HepG2 (cell line): ENCODE measurements around the gene GADD45B. TPM values are rescaled to one million over a fixed set of nuclear protein-coding genes. Genes with fewer than 3 reads are reported as not detected.
A peak's percentile ranks its signal among the peaks of the same experiment; 100 is the strongest.

ENCODE experiments used
- ARID4A ChIP-seq: sonication (generic); formaldehyde crosslinking; IDR thresholded peaks from 2 replicates; pipeline ENCODE4 v1.5.0; 2020; ENCODE audit warnings: mild to moderate bottlenecking, missing genetic modification reagents, borderline replicate concordance
- ATF7-NPFF ChIP-seq: sonication (generic); formaldehyde crosslinking; IDR thresholded peaks from 2 replicates; pipeline ENCODE4 v1.8.1; 2023; ENCODE audit warnings: mild to moderate bottlenecking, low read depth, missing genetic modification reagents, moderate library complexity
- CEBPB ChIP-seq: IDR thresholded peaks from 2 replicates; pipeline ENCODE4 v1.6.1; 2011; ENCODE audit warnings: low read depth, low read length, improper control_type of control experiment, borderline replicate concordance
- CHCHD3 ChIP-seq: sonication (generic); formaldehyde crosslinking; IDR thresholded peaks from 2 replicates; pipeline ENCODE4 v1.8.0; 2022; ENCODE audit warnings: mild to moderate bottlenecking, missing genetic modification reagents, moderate library complexity
- LRRFIP1 ChIP-seq: sonication (generic); formaldehyde crosslinking; conservative IDR thresholded peaks from 2 replicates; pipeline ENCODE4 v1.4.0; 2020; ENCODE audit warnings: missing genetic modification reagents
- MTA1 ChIP-seq: sonication (generic); formaldehyde crosslinking; IDR thresholded peaks from 2 replicates; pipeline ENCODE4 v1.4.0; 2020; ENCODE audit warnings: missing genetic modification reagents, mild to moderate bottlenecking, borderline replicate concordance
- NFATC3 ChIP-seq: sonication (generic); formaldehyde crosslinking; IDR thresholded peaks from 2 replicates; pipeline ENCODE4 v1.5.1; 2020; ENCODE audit warnings: mild to moderate bottlenecking, missing genetic modification reagents
- PAX8 ChIP-seq: sonication (generic); formaldehyde crosslinking; IDR thresholded peaks from 2 replicates; pipeline ENCODE4 v1.8.0; 2022; ENCODE audit warnings: mild to moderate bottlenecking, missing genetic modification reagents, borderline replicate concordance
- PRMT3 ChIP-seq: sonication (generic); formaldehyde crosslinking; IDR thresholded peaks from 2 replicates; pipeline ENCODE4 v1.8.1; 2022; ENCODE audit warnings: low read depth, mild to moderate bottlenecking, moderate library complexity, missing genetic modification reagents, borderline replicate concordance
- SMAD3 ChIP-seq: sonication (generic); formaldehyde crosslinking; IDR thresholded peaks from 2 replicates; pipeline ENCODE4 v1.4.0; 2020; ENCODE audit warnings: missing genetic modification reagents
- SP140L ChIP-seq: sonication (generic); formaldehyde crosslinking; IDR thresholded peaks from 2 replicates; pipeline ENCODE4 v1.4.0; 2020; ENCODE audit warnings: missing genetic modification reagents, borderline replicate concordance
- ZFP36L1 ChIP-seq: sonication (generic); formaldehyde crosslinking; IDR thresholded peaks from 2 replicates; pipeline ENCODE4 v1.8.0; 2022; ENCODE audit warnings: mild to moderate bottlenecking, missing genetic modification reagents, moderate library complexity
- ZFY ChIP-seq: sonication (generic); formaldehyde crosslinking; IDR thresholded peaks from 2 replicates; pipeline ENCODE4 v1.4.0; 2020; ENCODE audit warnings: missing genetic modification reagents
- ZNF232 ChIP-seq: sonication (generic); formaldehyde crosslinking; IDR thresholded peaks from 2 replicates; pipeline ENCODE4 v1.4.0; 2020; ENCODE audit warnings: missing genetic modification reagents, borderline replicate concordance
- ZNF24 ChIP-seq: fragments of 450-650 bp; IDR thresholded peaks from 2 replicates; pipeline ENCODE4 v1.6.1; 2017; ENCODE audit warnings: antibody characterized with exemption, mild to moderate bottlenecking
- ZNF703 ChIP-seq: sonication (generic); formaldehyde crosslinking; IDR thresholded peaks from 2 replicates; pipeline ENCODE4 v1.5.1; 2020; ENCODE audit warnings: missing genetic modification reagents, mild to moderate bottlenecking, moderate library complexity, borderline replicate concordance
- ZNF788 ChIP-seq: sonication (generic); formaldehyde crosslinking; IDR thresholded peaks from 2 replicates; pipeline ENCODE4 v1.5.0; 2020; ENCODE audit warnings: mild to moderate bottlenecking, missing genetic modification reagents, borderline replicate concordance
- ZSCAN30 ChIP-seq: sonication (generic); formaldehyde crosslinking; IDR thresholded peaks from 2 replicates; pipeline ENCODE4 v1.5.0; 2020; ENCODE audit warnings: mild to moderate bottlenecking, missing genetic modification reagents
- polyA plus RNA-seq, 8 experiments: library from polyadenylated mRNA; depleted of rRNA in 3 of 8; stranded (reverse) in 7 of 8; unstranded in 1 of 8; fragments of >200 nt; fragmentation: Illumina TruSeq in 4 of 8; extraction: Trizol in 4 of 8; gene quantifications; 2 replicates each; pipeline versions ENCODE4 v1.2.1 to v1.2.3, GENCODE V29; 2011 to 2016; ENCODE audit warnings: low read depth in 4 of 8, missing spikeins in 1 of 8, mixed read lengths in 1 of 8; ENCODE audit not compliant: insufficient read depth in 1 of 8
- total RNA-seq, 5 experiments: library from RNA; depleted of rRNA; stranded (reverse); fragments of >200 nt; fragmentation: Illumina TruSeq; extraction: Trizol; gene quantifications; 2 replicates each; pipeline ENCODE4 v1.2.3, GENCODE V29; 2016; ENCODE audit warnings: low read depth in 1 of 5
- TF ChIP-seq, protein P1 (sequence below): sonication (generic); formaldehyde crosslinking; IDR thresholded peaks from 2 replicates; pipeline ENCODE4 v1.4.0; 2020; ENCODE audit warnings: missing genetic modification reagents, borderline replicate concordance

GADD45B gene
- total and polyA plus RNA-seq, 2 of the 13 experiments (the other 11 are each of a cell fraction or from before 2014, with no cell fraction given), result 4.6 to 34.1 TPM

DNA sequence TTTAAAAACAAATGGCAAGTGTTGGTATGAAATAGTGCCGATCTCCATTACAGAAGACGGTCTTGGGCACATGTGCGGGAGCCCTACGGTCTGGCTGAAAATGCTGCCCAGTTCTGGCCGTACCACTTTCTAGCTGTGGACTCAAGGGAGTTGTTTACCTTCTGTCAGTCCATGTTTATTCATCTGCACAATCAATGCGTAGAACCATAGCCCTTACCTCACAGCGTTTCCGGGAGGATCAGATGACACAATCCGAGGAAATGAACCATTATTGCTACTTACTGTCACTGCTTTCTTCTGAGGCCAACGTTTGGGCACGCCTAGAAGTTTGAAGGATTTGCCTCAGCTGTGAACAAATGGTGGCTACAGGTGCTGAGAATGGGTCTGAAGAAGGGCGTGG lies 31.2 kb downstream of the GADD45B start (continued):
- TF ChIP-seq, protein P1, sequence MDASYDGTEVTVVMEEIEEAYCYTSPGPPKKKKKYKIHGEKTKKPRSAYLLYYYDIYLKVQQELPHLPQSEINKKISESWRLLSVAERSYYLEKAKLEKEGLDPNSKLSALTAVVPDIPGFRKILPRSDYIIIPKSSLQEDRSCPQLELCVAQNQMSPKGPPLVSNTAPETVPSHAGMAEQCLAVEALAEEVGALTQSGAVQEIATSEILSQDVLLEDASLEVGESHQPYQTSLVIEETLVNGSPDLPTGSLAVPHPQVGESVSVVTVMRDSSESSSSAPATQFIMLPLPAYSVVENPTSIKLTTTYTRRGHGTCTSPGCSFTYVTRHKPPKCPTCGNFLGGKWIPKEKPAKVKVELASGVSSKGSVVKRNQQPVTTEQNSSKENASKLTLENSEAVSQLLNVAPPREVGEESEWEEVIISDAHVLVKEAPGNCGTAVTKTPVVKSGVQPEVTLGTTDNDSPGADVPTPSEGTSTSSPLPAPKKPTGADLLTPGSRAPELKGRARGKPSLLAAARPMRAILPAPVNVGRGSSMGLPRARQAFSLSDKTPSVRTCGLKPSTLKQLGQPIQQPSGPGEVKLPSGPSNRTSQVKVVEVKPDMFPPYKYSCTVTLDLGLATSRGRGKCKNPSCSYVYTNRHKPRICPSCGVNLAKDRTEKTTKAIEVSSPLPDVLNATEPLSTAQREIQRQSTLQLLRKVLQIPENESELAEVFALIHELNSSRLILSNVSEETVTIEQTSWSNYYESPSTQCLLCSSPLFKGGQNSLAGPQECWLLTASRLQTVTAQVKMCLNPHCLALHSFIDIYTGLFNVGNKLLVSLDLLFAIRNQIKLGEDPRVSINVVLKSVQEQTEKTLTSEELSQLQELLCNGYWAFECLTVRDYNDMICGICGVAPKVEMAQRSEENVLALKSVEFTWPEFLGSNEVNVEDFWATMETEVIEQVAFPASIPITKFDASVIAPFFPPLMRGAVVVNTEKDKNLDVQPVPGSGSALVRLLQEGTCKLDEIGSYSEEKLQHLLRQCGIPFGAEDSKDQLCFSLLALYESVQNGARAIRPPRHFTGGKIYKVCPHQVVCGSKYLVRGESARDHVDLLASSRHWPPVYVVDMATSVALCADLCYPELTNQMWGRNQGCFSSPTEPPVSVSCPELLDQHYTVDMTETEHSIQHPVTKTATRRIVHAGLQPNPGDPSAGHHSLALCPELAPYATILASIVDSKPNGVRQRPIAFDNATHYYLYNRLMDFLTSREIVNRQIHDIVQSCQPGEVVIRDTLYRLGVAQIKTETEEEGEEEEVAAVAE, result 0 out of 2 replicates have a peak, but pooled peaks have one; percentile 37
- no peak for TF ChIP-seq ZFP36L1
- no peak for TF ChIP-seq ATF7-NPFF
- TF ChIP-seq ZFY, result no peak
- TF ChIP-seq SMAD3 (CRISPR knock-in tag), result peak; percentile 57; the same call in 1 of the 2 replicates
- no peak for TF ChIP-seq MTA1
- TF ChIP-seq PRMT3 (CRISPR knock-in tag), result no peak
- peak; percentile 92 for TF ChIP-seq CEBPB
- no peak for TF ChIP-seq SP140L (CRISPR knock-in tag)
- no peak for TF ChIP-seq ZNF703 (CRISPR knock-in tag)
- no peak for TF ChIP-seq NFATC3 (CRISPR knock-in tag)
- TF ChIP-seq ZSCAN30 (CRISPR knock-in tag), result no peak
- peak; percentile 66; the same call in 1 of the 2 replicates for TF ChIP-seq ARID4A
- no peak for TF ChIP-seq ZNF232 (CRISPR knock-in tag)
- TF ChIP-seq CHCHD3, result no peak
- peak; percentile 77 for TF ChIP-seq ZNF24
- no peak for TF ChIP-seq LRRFIP1 (CRISPR knock-in tag)
- no peak for TF ChIP-seq ZNF788 (CRISPR knock-in tag)
- TF ChIP-seq PAX8 (CRISPR knock-in tag), result no peak
